Measurements from ENCODE around the gene ATL3. TPM values are rescaled to one million over a fixed set of nuclear protein-coding genes. Genes with fewer than 3 reads are reported as not detected.
"Not testable (repeated sequence)": the region's sequence is repeated elsewhere in the genome, so short reads cannot be mapped to it uniquely, and the experiment has no call there.

ATL3 gene
- total and polyA plus RNA-seq, 8 donors = 16.1 to 98.2 (median 20.2) TPM

DNA sequence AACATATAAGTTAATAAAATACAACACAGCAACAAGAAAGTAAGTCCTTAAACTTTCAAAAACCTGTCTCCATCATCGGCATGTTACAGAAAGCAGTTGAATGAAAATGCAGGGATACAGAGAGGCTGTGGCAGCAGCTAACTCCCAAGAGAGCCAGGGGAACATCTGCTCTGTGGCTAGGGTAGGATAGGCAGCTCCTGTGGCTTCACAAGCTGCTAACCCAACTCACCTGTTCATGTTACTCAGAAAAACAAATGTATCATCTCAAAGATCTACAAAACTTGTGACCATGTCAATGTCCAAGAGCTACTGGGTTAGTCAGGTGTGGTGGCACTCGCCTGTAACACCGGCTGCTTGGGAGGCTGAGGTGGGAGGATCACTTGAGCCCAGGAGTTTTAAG lies 41.8 kb downstream of the ATL3 start:
- TF ChIP-seq, protein P1, sequence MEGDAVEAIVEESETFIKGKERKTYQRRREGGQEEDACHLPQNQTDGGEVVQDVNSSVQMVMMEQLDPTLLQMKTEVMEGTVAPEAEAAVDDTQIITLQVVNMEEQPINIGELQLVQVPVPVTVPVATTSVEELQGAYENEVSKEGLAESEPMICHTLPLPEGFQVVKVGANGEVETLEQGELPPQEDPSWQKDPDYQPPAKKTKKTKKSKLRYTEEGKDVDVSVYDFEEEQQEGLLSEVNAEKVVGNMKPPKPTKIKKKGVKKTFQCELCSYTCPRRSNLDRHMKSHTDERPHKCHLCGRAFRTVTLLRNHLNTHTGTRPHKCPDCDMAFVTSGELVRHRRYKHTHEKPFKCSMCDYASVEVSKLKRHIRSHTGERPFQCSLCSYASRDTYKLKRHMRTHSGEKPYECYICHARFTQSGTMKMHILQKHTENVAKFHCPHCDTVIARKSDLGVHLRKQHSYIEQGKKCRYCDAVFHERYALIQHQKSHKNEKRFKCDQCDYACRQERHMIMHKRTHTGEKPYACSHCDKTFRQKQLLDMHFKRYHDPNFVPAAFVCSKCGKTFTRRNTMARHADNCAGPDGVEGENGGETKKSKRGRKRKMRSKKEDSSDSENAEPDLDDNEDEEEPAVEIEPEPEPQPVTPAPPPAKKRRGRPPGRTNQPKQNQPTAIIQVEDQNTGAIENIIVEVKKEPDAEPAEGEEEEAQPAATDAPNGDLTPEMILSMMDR (IDR thresholded peaks at IDR 0.05) = no peak
- H3K36me3 ChIP-seq = peaks cover 0 to 75% of the 10 kb centered on the region in 2 donors
- ATAC-seq = no peak

DNA sequence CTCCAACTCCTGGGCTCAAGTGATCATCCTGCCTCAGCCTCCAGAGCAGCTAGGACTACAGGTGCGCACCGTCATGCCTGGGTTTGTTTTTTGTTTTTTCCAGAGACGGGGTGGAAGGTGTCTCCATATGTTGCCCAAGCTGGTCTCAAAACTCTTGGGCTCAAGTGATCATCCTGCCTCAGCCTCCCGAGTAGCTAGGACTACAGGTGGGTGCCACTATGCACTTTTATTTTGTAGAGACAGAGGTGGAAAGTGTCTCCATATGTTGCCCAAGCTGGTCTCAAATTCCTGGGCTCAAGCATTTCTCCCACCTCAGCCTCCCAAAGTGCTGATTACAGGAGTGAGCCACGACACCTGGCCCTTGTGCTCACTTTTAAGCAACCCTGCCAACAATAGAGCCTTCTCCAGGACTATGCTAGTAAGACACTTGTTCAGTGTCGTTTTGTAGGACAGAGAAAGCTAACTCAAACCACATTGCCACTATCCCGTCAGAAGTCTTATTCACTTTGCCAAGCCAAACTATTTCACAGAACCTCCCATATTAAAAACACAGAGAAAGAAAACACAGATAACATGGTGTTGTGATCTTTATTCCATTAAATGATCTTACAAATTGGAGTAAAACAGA lies 47.5 kb downstream of the ATL3 start:
- ATAC-seq (no peak), DNase-seq (no peak)
- Histone ChIP-seq H3K4me1 (peaks cover 0 to 20% of the 10 kb centered on the region in 2 donors), H3K36me3 (peaks cover 0 to 19% of the 10 kb centered on the region in 2 donors), H3K9me3 (no peaks in the 10 kb centered on the region), H3K27me3 (no peaks in the 10 kb centered on the region), H3K27ac (no peak overlapping the region), H3K4me3 (no peak overlapping the region)
- TF ChIP-seq, protein P1 (IDR thresholded peaks at IDR 0.05) = no peak
- intact Hi-C loops (cut with DNase I) = no loop called here

More for the DNA sequence above, 41.8 kb downstream of the ATL3 start:
- Histone ChIP-seq H3K27me3 (no peaks in the 10 kb centered on the region), H3K27ac (no peak overlapping the region), H3K4me3 (no peak overlapping the region), H3K9me3 (no peaks in the 10 kb centered on the region), H3K4me1 (peaks cover 0 to 21% of the 10 kb centered on the region in 2 donors)
- no peak for DNase-seq
- intact Hi-C loops (cut with DNase I) = no loop called here

- no peaks in the 10 kb centered on the region for H3K27me3 ChIP-seq
- DNase-seq (no peak), ATAC-seq (peak; percentile 70)
- H3K4me1 ChIP-seq = peaks cover 0 to 20% of the 10 kb centered on the region in 2 donors
- no peak overlapping the region for H3K27ac ChIP-seq
- H3K9me3 ChIP-seq = no peaks in the 10 kb centered on the region
- peaks cover 0 to 6% of the 10 kb centered on the region in 2 donors for H3K36me3 ChIP-seq
- intact Hi-C loops (cut with DNase I) = no loop called here
- TF ChIP-seq, protein P1 (IDR thresholded peaks at IDR 0.05) = no peak
- H3K4me3 ChIP-seq = no peak overlapping the region
These were observed 48.9 kb downstream of the ATL3 start for GRCh38 chr11:63622323-63622722.

DNA sequence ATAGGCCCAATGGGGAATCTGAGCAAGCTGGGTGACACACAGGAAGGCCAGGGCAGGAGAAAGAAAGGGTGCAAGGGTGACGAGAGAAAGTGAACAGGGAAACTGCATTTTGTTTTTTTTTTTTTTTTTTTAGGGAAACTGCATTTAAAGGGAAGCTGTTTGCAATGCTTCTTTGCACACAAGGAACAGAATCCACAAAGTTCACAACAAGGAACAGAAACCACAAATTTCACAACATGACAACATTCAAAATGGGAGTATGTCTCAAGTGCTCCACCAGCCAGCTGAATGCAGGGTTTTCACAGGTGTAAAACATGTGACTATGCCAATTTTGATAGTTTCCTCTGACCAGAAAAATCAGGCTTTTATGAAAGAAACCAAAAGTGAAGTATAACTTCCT lies 50.1 kb downstream of the ATL3 start:
- peak; percentile 40 for ATAC-seq
- Histone ChIP-seq H3K27me3 (no peaks in the 10 kb centered on the region), H3K9me3 (no peaks in the 10 kb centered on the region), H3K4me1 (peaks cover 0 to 20% of the 10 kb centered on the region in 2 donors), H3K4me3 (no peak overlapping the region), H3K36me3 (no peaks in the 10 kb centered on the region), H3K27ac (peak overlapping the region in 1 of 2 donors; percentile 37)
- intact Hi-C loops (cut with DNase I) = no loop called here
- no peak for DNase-seq
- TF ChIP-seq, protein P1 (IDR thresholded peaks at IDR 0.05) = no peak

- Histone ChIP-seq H3K9me3 (no peaks in the 10 kb centered on the region), H3K4me1 (peaks cover 0 to 20% of the 10 kb centered on the region in 2 donors), H3K27ac (no peak overlapping the region), H3K27me3 (no peaks in the 10 kb centered on the region), H3K4me3 (no peak overlapping the region), H3K36me3 (no peaks in the 10 kb centered on the region)
- DNase-seq = no peak
- TF ChIP-seq, protein P1 (IDR thresholded peaks at IDR 0.05) = no peak
- intact Hi-C loops (cut with DNase I) = no loop called here
- no peak for ATAC-seq
These were observed 51.2 kb downstream of the ATL3 start for GRCh38 chr11:63619967-63620366.

DNA sequence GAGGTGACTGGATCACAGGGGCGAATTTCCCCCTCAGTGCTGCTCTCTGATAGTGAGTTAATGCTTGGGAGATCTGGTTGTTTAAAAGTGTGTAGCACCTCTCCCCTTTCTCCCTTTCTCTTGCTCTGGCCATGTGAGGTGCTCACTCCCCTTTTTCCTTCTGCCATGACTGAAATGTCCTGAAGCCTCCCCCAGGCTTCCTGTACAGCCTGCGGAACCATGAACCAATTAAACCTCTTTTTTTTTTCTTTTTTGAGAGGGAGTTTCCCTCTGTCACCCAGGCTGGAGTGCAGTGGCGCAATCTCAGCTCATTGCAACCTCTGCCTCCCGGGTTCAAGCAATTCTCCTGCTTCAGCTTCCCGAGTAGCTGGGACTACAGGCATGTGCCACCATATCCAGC lies 53.5 kb downstream of the ATL3 start:
- not testable (repeated sequence) for ATAC-seq

More for the DNA sequence above, 53.5 kb downstream of the ATL3 start:
- intact Hi-C loops (cut with DNase I); H3K4me3 ChIP-seq; H3K27ac ChIP-seq; H3K36me3 ChIP-seq; DNase-seq; H3K9me3 ChIP-seq: not testable (repeated sequence)
- H3K4me1 ChIP-seq = peaks cover 0 to 40% of the 10 kb centered on the region in 2 donors
- peaks cover 0 to 21% of the 10 kb centered on the region in 2 donors for H3K27me3 ChIP-seq

Measured in left lung (tissue), 10 donors.